ENCODE results near the gene THRAP3.

GRCh38 chr1:36320767-36321118 lies 96.5 kb downstream of the THRAP3 start:
- TF ChIP-seq EZH2 (IDR thresholded peaks at IDR 0.05; ENCODE audit: low read depth) (no peak), CTCF (conservative IDR thresholded peaks at IDR 0.05) (no peak)
